ENCODE results near the gene PLAAT2.
"Not testable (repeated sequence)": the region's sequence is repeated elsewhere in the genome, so short reads cannot be mapped to it uniquely, and the experiment has no call there.

DNA sequence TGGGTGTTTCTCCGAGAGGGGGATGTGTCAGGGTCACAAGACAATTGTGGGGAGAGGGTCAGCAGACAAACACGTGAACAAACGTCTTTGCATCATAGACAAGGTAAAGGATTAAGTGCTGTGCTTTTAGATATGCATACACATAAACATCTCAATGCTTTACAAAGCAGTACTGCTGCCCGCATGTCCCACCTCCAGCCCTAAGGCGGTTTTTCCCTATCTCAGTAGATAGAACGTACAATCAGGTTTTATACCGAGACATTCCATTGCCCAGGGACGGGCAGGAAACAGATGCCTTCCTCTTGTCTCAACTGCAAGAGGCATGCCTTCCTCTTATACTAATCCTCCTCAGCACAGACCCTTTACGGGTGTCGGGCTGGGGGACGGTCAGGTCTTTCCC, 35.0 kb downstream of the PLAAT2 start:
- TF ChIP-seq CTCF (conservative IDR thresholded peaks at IDR 0.05; ENCODE audit: low read depth, low read length); EZH2 (IDR thresholded peaks at IDR 0.05; ENCODE audit: borderline replicate concordance, low read depth, low read length, poor library complexity, severe bottlenecking): not testable (repeated sequence)
